Measurements from ENCODE around the gene PRDX1.
A peak's percentile ranks its signal among the peaks of the same experiment; 100 is the strongest.

Gene PRDX1

DNA sequence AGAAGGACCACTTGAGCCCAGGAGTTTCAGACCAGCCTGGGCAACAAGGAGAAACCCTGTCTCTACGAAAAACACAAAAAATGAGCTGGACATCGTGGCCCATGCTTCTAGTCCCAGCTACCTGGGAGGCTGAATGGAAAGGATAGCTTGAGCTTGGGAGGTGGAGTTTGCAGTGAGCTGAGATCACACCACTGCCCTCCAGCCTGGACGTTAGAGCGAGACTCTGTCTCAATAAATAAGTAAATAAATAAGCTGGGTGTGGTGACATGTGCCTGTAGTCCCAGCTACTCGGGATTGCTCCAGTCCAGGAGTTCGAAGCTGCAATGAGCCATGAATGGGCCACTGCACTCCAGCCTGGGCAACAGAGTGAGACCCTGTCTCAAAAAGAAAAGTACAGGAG is 32.5 kb upstream of the PRDX1 start:
- Histone ChIP-seq H3K27ac (ENCODE audit: low read depth, low read length) (no peak overlapping the region), H3K4me1 (ENCODE audit: control insufficient read depth in 5 of 5, insufficient read depth in 5 of 5, low read length in 5 of 5) (peaks cover 5 to 25% (median 24%) of the 10 kb centered on the region in 5 donors), H3K4me3 (ENCODE audit: low read depth in 1 of 5, low read length in 5 of 5) (no peak overlapping the region)

DNA sequence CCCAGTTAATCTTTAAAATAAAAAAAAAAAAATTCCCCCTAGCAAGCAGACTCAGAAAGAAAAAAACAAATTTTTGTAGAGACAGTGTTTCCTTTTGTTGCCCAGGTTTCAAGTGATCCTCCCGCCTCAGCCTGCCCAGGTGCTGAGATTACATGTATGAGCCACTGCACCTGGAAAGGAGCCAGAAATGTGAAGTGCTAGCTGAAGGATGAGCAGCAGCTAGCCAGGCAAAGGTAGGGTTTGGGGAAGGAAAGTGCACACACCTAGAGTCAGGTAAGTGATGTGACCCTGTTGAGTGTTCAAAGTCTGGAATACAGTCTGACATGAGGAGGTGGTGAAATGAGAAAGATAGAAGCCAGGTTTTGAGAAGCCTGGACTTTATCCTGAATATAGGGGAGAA is 30.6 kb upstream of the PRDX1 start:
- no peak overlapping the region for H3K4me3 ChIP-seq (ENCODE audit: low read depth in 1 of 5, low read length in 5 of 5)
- H3K4me1 ChIP-seq (ENCODE audit: control insufficient read depth in 5 of 5, insufficient read depth in 5 of 5, low read length in 5 of 5), result peaks cover 5 to 25% (median 24%) of the 10 kb centered on the region in 5 donors
- peak overlapping the region in 2 of 5 donors; percentile 88 to 90 for H3K9ac ChIP-seq (ENCODE audit: low read length in 5 of 5)
- no peaks in the 10 kb centered on the region for H3K9me3 ChIP-seq (ENCODE audit: control insufficient read depth in 5 of 5, low read length in 5 of 5)
- no peaks in the 10 kb centered on the region for H3K27me3 ChIP-seq (ENCODE audit: control insufficient read depth in 5 of 5, insufficient read depth in 4 of 5, low read length in 5 of 5)
- no peak overlapping the region for H3K27ac ChIP-seq (ENCODE audit: low read depth, low read length)
- peaks cover 4 to 12% (median 9%) of the 10 kb centered on the region in 5 donors for H3K36me3 ChIP-seq (ENCODE audit: control insufficient read depth in 5 of 5, insufficient read depth in 5 of 5, low read length in 5 of 5)

More for the DNA sequence above, 32.5 kb upstream of the PRDX1 start:
- H3K9ac ChIP-seq (ENCODE audit: low read length in 5 of 5), result no peak overlapping the region
- H3K9me3 ChIP-seq (ENCODE audit: control insufficient read depth in 5 of 5, low read length in 5 of 5), result no peaks in the 10 kb centered on the region
- H3K27me3 ChIP-seq (ENCODE audit: control insufficient read depth in 5 of 5, insufficient read depth in 4 of 5, low read length in 5 of 5), result no peaks in the 10 kb centered on the region
- peaks cover 4 to 16% (median 9%) of the 10 kb centered on the region in 5 donors for H3K36me3 ChIP-seq (ENCODE audit: control insufficient read depth in 5 of 5, insufficient read depth in 5 of 5, low read length in 5 of 5)

DNA sequence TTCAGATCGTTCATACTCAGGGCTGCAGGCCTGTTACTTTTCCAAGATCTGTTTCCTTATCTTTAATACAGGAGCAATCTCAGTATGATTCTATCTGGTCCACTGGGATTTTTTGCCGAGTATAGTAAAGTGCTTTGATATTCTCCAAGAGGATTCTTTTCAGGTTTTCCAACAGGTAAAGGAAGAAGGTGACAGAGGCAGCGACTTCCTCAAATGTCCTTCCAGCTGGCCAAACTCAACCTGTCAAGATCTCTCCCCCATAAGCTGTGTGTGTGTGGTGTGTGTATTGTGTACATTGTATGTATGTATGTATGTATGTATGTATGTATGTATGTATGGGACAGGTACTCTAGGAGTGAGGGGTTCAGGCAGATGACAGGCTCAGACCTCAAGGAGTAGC is 30.0 kb upstream of the PRDX1 start:
- Histone ChIP-seq H3K4me3 (ENCODE audit: low read depth in 1 of 5, low read length in 5 of 5) (peak overlapping the region; percentile 84 to 99 (median 93)), H3K4me1 (ENCODE audit: control insufficient read depth in 5 of 5, insufficient read depth in 5 of 5, low read length in 5 of 5) (peaks cover 5 to 25% (median 24%) of the 10 kb centered on the region in 5 donors), H3K27me3 (ENCODE audit: control insufficient read depth in 5 of 5, insufficient read depth in 4 of 5, low read length in 5 of 5) (no peaks in the 10 kb centered on the region), H3K9ac (ENCODE audit: low read length in 5 of 5) (peak overlapping the region; percentile 43 to 95 (median 88)), H3K9me3 (ENCODE audit: control insufficient read depth in 5 of 5, low read length in 5 of 5) (no peaks in the 10 kb centered on the region), H3K27ac (ENCODE audit: low read depth, low read length) (peak overlapping the region; percentile 75), H3K36me3 (ENCODE audit: control insufficient read depth in 5 of 5, insufficient read depth in 5 of 5, low read length in 5 of 5) (peaks cover 4 to 12% (median 9%) of the 10 kb centered on the region in 5 donors)

DNA sequence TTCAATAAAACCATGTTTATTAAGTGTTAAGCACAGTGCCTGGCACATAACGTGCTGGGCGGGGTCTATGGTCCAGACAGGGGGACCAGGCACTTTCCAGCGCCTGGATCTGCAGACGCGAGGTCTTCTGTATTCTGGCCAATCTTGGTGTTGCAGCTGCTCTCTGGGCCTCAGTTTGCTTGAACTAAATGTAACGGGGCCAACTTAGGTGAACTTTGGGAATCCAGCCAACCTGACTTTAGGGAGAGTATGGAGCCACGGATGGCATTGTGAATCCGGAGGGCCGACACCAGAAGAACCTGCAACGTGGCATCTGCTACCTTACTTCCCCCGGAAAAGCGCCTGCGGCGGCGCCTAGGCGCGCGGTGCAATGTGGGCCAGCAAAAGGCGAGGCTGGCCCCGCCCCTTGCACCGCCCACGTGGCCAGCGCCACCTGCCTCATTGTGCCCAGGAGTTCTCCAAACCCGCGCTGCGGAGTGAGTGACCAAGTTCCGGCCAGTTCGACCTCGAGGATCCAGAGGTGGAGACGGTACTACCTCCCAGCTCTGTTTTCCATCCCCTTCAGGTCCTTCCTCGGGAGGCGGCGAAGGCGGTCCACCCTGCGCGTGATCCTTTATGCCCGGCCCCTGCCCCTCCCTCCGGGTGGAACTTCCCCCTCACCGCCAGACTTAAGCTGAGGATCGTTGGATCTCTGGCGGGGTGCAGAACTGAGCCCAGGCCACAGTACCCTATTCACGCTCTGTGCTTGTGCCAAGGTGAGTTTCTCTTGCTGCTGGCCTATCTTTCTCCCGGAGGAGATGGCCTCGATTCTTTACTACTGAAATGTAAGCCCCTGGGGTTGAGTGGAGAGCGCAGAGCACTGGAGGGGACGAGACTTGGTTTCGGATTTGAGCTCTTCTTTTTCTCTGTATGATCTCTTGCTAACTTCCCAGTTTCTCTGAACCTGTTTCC is 29.0 kb upstream of the PRDX1 start, which contains the start of gene AKR1A1:
AKR1A1 (plus strand) TSS at position 426 of the 951 bp plus-strand sequence. CDS start 10,969 bp downstream, outside the sequence.
- Histone ChIP-seq H3K9me3 (ENCODE audit: control insufficient read depth in 5 of 5, low read length in 5 of 5) (no peaks in the 10 kb centered on the region), H3K9ac (ENCODE audit: low read length in 5 of 5) (peak within 1 kb of the TSS; percentile 68 to 95 (median 88)), H3K27ac (ENCODE audit: low read depth, low read length) (peak within 1 kb of the TSS; percentile 75), H3K4me1 (ENCODE audit: control insufficient read depth in 5 of 5, insufficient read depth in 5 of 5, low read length in 5 of 5) (peaks cover 5 to 29% (median 24%) of the 10 kb centered on the region in 5 donors), H3K27me3 (ENCODE audit: control insufficient read depth in 5 of 5, insufficient read depth in 4 of 5, low read length in 5 of 5) (no peaks in the 10 kb centered on the region), H3K4me3 (ENCODE audit: low read depth in 1 of 5, low read length in 5 of 5) (peak within 1 kb of the TSS; percentile 84 to 99 (median 93)), H3K36me3 (ENCODE audit: control insufficient read depth in 5 of 5, insufficient read depth in 5 of 5, low read length in 5 of 5) (peaks cover 2 to 7% (median 4%) of the 10 kb centered on the region in 5 donors)

DNA sequence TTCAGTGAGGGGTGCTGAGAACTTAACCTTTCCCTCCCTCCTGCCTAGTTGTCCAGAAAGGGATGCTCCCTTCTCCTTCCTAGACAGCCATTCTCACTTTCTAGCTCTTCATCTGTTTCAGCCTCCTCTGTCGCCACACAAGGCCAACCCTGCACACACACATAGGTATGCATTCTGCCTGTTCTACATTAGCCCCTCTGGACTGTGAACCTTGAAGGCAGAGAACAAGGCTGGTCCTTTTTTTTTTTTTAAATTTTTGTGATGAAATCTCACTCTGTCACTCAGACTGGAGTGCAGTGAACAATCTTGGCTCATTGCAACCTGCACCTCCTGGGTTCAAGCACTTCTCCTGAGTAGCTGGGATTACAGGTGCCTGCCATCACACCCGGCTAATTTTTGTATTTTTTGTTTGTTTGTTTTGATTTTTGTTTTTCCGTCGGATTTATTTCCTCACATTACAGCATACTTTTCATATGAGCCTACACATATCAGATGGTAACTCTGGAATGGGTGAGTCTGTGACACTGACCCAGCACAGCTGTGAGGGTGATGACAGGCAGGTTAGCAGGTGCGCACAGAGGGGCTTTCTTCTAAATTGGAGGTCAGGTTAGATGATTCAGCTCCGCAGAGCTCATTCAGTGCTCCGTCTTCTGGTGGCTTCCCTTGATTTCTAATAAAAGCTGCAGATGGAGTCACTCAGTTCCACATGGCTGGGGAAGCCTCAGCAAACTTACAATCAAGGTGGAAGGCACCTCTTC is 24.0 kb upstream of the PRDX1 start:
- H3K9ac ChIP-seq (ENCODE audit: low read length in 5 of 5), result no peak overlapping the region
- H3K27me3 ChIP-seq (ENCODE audit: control insufficient read depth in 5 of 5, insufficient read depth in 4 of 5, low read length in 5 of 5), result no peaks in the 10 kb centered on the region
- H3K9me3 ChIP-seq (ENCODE audit: control insufficient read depth in 5 of 5, low read length in 5 of 5), result no peaks in the 10 kb centered on the region
- H3K4me3 ChIP-seq (ENCODE audit: low read depth in 1 of 5, low read length in 5 of 5), result no peak overlapping the region
- H3K4me1 ChIP-seq (ENCODE audit: control insufficient read depth in 5 of 5, insufficient read depth in 5 of 5, low read length in 5 of 5), result peaks cover 0 to 36% (median 25%) of the 10 kb centered on the region in 5 donors
- H3K36me3 ChIP-seq (ENCODE audit: control insufficient read depth in 5 of 5, insufficient read depth in 5 of 5, low read length in 5 of 5), result no peaks in the 10 kb centered on the region
- no peak overlapping the region for H3K27ac ChIP-seq (ENCODE audit: low read depth, low read length)

DNA sequence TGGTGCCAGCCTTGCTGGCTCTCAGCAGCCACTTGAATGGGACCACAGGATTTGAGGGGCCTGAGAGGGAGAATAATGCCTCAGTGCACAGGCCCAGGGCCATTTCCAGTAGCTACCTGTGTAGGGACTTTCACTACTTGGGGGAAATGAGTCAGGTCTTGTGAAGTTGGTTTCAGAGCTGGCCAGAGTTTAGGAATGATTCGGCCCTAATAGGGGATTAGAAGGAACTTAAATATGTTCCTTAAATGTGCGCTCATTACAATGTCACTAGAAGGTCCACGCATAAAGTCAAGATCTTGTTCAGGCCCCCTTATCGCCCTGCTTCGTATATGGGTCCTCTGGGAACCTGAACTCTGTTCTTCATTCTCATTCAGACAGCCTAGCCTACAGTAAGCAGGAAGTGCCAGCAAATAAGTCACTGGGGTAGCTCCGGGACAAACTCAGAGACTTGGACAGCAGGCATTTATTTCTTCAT is 23.4 kb upstream of the PRDX1 start:
- Histone ChIP-seq H3K4me3 (ENCODE audit: low read depth in 1 of 5, low read length in 5 of 5) (no peak overlapping the region), H3K27me3 (ENCODE audit: control insufficient read depth in 5 of 5, insufficient read depth in 4 of 5, low read length in 5 of 5) (no peaks in the 10 kb centered on the region), H3K9me3 (ENCODE audit: control insufficient read depth in 5 of 5, low read length in 5 of 5) (no peaks in the 10 kb centered on the region), H3K36me3 (ENCODE audit: control insufficient read depth in 5 of 5, insufficient read depth in 5 of 5, low read length in 5 of 5) (no peaks in the 10 kb centered on the region), H3K9ac (ENCODE audit: low read length in 5 of 5) (peak overlapping the region in 1 of 5 donors; percentile 35), H3K27ac (ENCODE audit: low read depth, low read length) (no peak overlapping the region), H3K4me1 (ENCODE audit: control insufficient read depth in 5 of 5, insufficient read depth in 5 of 5, low read length in 5 of 5) (peaks cover 0 to 30% (median 20%) of the 10 kb centered on the region in 5 donors)

DNA sequence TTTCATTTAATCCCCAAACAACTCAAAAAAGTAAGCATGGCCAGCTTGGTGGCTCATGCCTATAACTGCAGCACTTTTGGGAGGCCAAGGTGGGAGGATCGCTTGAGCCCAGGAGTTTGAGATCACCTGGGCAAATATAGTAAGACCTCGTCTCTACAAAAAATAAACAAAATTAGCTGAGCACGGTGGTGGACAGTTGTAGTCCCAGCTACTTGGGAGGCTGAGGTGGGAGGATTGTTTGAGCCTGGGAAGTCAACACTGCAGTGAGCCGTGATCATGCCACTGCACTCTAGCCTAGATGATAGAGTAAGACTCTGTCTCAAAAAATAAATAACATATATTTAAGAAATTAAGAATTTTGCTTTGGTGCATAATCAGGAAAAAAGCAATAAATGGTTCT is 22.8 kb upstream of the PRDX1 start:
- H3K4me1 ChIP-seq (ENCODE audit: control insufficient read depth in 5 of 5, insufficient read depth in 5 of 5, low read length in 5 of 5), result peaks cover 0 to 30% (median 20%) of the 10 kb centered on the region in 5 donors
- no peaks in the 10 kb centered on the region for H3K9me3 ChIP-seq (ENCODE audit: control insufficient read depth in 5 of 5, low read length in 5 of 5)
- H3K4me3 ChIP-seq (ENCODE audit: low read depth in 1 of 5, low read length in 5 of 5), result no peak overlapping the region
- H3K9ac ChIP-seq (ENCODE audit: low read length in 5 of 5), result no peak overlapping the region
- no peaks in the 10 kb centered on the region for H3K27me3 ChIP-seq (ENCODE audit: control insufficient read depth in 5 of 5, insufficient read depth in 4 of 5, low read length in 5 of 5)
- H3K27ac ChIP-seq (ENCODE audit: low read depth, low read length), result no peak overlapping the region
- H3K36me3 ChIP-seq (ENCODE audit: control insufficient read depth in 5 of 5, insufficient read depth in 5 of 5, low read length in 5 of 5), result no peaks in the 10 kb centered on the region

DNA sequence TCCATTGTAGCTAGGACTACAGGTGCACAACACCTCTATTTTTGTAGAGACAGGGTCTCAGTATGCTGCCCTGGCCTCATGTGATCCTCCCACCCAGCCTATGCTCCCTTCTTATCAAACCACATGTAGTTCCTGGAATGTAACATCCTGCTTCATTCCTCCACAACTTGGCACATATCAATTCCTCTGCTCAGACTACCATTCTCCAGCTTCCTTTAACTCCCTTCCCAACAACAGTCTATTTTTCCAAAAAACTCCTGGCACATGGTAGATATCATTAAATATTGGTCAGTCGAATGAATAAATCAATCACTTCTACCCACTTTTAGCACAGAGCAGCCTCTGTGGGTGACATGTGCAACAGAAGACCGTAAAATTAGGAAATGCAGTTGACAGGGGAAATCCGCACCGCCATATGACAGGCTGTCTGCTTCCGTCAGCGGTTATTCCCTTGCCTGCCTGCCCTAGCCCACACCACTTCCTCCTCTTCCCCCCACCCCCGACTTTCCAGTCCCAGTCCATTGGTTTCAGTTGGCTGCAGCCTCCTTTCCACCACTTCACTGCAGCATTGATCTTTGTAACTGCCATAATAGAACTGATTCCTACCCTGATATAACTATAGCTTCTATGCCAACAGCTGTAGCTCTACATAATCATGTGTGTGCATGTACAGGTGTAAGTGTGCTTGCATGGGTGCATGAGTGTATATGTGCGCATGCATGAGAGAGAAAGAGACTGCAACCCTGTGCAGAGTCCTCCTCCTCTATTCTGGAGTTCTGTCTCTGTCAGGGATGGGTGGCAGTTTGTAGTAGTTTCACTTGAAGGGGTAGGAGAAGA is 22.1 kb upstream of the PRDX1 start:
- no peaks in the 10 kb centered on the region for H3K9me3 ChIP-seq (ENCODE audit: control insufficient read depth in 5 of 5, low read length in 5 of 5)
- H3K4me1 ChIP-seq (ENCODE audit: control insufficient read depth in 5 of 5, insufficient read depth in 5 of 5, low read length in 5 of 5), result peaks cover 0 to 30% (median 20%) of the 10 kb centered on the region in 5 donors
- H3K27ac ChIP-seq (ENCODE audit: low read depth, low read length), result no peak overlapping the region
- H3K4me3 ChIP-seq (ENCODE audit: low read depth in 1 of 5, low read length in 5 of 5), result peak overlapping the region in 4 of 5 donors; percentile 1 to 41 (median 7)
- H3K27me3 ChIP-seq (ENCODE audit: control insufficient read depth in 5 of 5, insufficient read depth in 4 of 5, low read length in 5 of 5), result no peaks in the 10 kb centered on the region
- H3K36me3 ChIP-seq (ENCODE audit: control insufficient read depth in 5 of 5, insufficient read depth in 5 of 5, low read length in 5 of 5), result no peaks in the 10 kb centered on the region
- H3K9ac ChIP-seq (ENCODE audit: low read length in 5 of 5), result peak overlapping the region in 1 of 5 donors; percentile 28

DNA sequence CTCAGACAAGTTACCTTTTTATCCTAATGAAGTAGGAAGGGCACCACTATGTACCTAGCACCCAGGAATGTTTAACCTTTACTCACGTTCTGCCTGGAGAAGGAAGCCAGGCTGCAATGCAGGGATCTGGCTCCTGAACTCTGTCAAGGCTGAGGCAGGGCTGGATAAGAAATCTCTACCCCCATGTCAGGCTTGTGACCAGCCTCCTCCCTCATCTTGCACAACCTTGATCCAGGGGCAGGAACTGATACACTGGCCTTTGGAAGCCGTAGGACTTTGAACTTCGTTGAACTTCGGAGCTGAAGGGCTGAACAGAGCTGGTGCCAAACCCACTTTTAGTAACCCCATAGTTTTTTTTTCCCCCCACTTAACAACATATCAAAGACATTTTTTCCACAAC is 20.9 kb upstream of the PRDX1 start:
- H3K27me3 ChIP-seq (ENCODE audit: control insufficient read depth in 5 of 5, insufficient read depth in 4 of 5, low read length in 5 of 5), result no peaks in the 10 kb centered on the region
- H3K4me3 ChIP-seq (ENCODE audit: low read depth in 1 of 5, low read length in 5 of 5), result no peak overlapping the region
- no peaks in the 10 kb centered on the region for H3K36me3 ChIP-seq (ENCODE audit: control insufficient read depth in 5 of 5, insufficient read depth in 5 of 5, low read length in 5 of 5)
- H3K27ac ChIP-seq (ENCODE audit: low read depth, low read length), result no peak overlapping the region
- no peak overlapping the region for H3K9ac ChIP-seq (ENCODE audit: low read length in 5 of 5)
- H3K4me1 ChIP-seq (ENCODE audit: control insufficient read depth in 5 of 5, insufficient read depth in 5 of 5, low read length in 5 of 5), result peaks cover 0 to 30% (median 20%) of the 10 kb centered on the region in 5 donors
- H3K9me3 ChIP-seq (ENCODE audit: control insufficient read depth in 5 of 5, low read length in 5 of 5), result no peaks in the 10 kb centered on the region

All from subcutaneous abdominal adipose tissue (tissue), 5 donors.